Stimulated activated CD8-positive, alpha-beta memory T cell treated with anti-CD3 and anti-CD28 coated beads, Interleukin-15, amount 100 ng/mL, for 4 hours (primary cell): ENCODE data around the gene CCDC102B.
"Not testable (repeated sequence)": the region's sequence is repeated elsewhere in the genome, so short reads cannot be mapped to it uniquely, and the experiment has no call there.

Experiments
- DNase-seq, 2 donors: peaks; one replicate each; pipeline ENCODE4 v3.0.0-alpha.2; 2020; ENCODE audit warnings: low read depth in 2 of 2

CCDC102B gene

DNA sequence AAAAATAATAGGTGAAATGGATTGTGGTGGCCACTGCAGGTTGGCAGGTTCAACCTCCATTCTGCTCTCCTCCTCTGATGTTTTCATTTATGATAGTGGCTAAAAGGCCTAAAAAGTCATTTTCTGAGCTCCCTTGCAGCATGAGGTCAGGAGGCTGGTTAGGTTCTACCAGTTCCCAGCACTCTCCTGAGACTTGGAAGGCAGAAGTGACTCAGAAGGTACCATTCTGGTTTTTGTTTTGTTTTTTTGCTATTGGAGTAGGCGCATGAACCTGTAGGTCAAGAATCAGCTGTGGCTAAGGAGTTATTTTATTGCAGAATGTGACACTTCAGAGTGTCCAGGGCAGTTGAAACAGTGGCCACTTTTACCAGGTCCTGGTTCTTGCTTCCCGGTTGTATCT, 181.9 kb downstream of the CCDC102B start:
- DNase-seq: no peak

DNA sequence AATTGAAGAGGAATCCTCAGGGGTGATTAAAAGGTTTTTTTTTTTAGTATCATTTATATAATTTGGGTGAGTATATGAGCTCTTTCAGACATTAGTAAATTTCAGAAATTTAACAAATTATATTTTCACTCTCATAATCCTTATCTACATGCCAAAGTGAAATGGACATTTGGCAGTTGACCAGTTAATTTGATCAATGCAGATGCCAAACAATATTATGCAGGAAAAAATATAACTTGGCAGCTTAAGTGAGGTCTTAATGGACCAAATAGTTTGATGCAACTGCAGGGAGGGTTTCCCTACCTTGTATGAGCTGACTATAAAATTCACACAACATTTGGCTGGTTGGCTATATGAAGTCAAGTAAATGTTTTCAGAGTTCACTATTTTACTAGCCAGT, 185.2 kb downstream of the CCDC102B start:
- DNase-seq: no peak

DNA sequence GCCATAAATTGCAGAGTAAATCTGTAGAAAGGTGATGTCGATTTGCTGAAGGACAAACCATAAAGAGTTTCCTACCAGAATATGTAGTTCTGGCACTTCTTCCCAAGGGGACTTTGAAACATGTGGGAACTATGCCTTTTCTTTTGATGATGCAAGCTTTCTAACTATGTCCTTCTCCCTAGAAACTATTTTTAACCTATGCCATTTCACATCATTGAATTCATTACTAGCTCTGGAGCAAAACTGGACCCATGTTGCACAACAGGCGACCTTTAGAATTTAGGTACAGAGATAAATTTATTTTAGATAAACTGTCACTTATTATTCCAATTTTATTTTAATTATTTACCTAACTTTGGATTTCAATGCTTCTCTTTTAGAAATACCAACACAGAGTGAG, 186.5 kb downstream of the CCDC102B start:
- no peak for DNase-seq

DNA sequence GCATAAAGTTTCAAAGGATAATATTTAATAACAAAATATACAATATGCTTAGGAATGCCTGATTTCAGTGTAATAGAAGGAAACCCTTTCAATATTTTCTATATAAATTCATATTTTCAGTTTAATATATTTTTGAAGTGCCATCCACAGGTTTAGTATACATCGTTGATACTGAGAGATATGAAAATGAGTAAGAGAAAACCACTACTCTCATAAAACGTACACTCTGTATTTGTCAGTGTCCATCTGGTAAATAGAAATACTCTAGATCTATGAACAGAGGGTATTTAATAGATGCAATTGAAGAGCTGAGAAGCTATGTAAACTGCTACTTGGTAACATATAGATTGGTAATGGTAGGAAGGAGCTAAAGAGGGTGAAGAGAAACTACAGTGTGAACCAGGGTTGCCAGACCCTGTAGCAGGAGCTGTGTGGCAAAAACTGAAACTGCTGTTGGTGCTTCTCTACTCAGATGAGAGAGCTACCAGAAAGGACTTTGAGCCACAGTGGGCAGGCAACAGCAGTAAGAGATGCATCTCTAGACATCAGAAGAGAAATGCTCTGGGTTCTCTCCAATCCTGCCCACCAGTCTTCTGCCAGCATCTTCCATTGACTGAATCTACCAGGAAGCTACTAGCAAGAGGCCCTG, 187.4 kb downstream of the CCDC102B start:
- no peak for DNase-seq

DNA sequence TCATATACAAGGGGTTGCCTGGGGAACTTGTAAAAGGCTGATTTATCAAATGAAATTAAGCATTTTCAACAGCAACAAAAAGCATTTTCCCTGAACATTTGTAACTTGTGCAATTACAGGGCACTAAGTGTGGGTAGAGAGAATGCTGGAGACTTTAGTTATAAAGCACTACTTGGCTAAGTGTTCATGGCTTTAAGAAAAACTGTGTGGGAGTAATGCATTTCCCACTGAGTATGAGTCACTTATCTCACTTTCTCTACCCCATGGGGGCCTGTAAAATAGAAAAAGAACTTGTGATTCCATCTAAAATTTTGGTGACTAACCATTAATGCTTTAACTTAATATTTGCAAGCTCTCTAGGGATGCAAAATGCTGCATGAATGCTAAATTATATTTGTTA, 193.4 kb downstream of the CCDC102B start:
- no peak for DNase-seq

DNA sequence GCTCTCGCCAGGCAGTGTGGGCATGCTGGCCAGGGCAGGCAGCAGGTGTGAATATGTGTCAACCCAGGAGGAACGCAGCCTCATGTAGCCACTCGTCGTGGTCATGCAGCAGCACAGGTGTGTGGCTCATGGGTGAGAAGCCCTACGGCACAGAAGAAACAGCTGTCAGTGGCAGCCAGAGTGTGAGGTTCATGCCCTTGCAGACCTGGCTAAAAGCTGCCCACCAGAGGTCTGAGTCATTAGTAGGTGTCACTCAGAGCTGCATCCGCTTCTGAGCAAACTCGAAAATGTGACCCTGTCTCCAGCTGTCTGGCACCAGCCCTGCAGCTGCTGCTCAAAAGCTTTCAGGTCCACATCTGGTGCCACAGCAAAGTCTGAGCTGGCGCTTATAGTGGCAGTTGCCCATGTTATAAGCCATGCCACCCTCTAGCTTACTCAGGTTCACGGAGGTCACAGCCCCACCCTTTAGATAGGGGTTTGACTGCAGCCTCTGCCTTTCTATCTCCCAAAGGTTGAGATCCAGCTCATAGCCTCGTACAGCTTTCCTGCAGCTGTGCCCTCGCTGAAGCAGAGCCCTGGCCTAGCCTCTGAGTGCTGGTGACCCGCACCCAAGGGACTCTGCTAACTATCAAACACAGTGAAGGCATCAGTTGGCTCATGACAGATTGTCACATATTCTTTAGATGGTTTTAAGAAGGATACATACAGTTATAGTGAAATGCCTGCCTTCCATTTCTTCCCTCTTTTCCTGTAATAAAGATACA, 195.0 kb downstream of the CCDC102B start:
- DNase-seq: no peak

DNA sequence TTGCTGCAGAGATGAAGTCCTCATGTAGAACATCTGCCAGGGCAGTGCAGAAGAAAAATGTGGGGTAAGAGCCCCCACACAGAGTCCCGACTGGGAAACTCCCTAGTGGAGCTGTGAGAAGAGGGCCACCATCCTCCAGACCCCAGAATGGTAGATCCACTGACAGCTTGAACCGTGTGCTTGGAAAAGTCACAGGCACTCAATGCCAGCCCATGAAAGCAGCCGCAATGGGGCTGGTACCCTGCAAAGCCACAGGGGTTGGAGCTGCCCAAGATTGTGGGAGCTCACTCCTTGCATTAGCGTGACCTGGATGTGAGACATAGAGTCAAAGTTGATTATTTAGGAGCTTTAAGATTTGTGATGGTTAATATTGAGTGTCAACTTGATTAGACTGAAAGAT, 197.8 kb downstream of the CCDC102B start:
- no peak for DNase-seq

DNA sequence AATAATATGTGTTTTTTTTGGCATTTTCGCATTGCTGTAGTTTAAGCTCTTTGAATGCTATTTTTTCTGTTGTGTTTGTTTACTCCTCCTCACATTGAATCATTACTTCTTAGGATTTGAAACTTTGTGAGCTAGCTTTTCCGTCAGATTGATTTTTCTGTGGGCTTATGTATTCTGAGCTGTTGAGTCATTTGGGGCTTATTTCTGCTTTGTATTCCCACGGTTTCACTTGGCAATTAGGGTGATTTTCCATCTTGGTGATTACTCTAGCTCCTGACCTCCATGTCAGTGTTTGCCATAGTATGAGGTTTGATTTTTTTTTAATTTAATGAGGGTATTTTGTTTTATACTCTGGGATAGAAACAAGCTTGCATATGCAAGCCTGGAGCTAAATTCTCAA, 200.0 kb downstream of the CCDC102B start:
- DNase-seq: no peak

DNA sequence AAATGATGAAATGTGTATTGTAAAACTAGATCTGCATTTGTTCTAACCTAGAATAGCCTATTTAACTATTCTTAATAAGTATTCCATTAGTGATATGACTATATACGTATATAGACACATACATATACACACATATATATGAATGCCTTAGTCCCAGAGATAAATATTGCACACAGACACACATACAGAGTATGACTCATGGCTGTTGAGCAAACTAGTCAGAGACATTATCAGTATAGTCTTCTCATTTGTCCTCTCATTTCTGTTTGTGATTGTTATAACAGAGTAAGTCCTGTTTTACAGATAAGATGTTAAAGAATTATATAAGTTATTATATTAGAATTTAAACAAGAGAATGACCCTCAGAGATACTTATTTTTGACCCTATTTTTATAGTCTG, 202.5 kb downstream of the CCDC102B start:
- DNase-seq: no peak

DNA sequence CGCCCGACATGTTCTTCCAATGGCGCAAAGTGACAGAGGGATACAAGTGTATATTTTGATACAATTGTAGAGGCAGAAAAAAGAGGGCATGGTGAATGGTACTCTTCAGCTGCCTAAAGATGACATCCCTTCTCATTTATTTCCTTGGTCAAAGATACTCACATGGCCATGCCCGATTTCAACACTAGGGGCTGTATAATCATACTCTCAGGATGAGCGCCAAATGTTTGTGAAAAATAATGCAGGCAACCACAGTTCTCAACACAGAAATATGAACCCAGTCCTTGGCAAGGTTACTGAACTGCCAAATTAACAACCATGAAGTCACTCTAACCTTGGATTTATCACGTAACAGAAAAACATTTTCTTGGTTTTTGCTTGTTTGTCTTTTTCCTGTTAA, 204.4 kb downstream of the CCDC102B start:
- no peak for DNase-seq

DNA sequence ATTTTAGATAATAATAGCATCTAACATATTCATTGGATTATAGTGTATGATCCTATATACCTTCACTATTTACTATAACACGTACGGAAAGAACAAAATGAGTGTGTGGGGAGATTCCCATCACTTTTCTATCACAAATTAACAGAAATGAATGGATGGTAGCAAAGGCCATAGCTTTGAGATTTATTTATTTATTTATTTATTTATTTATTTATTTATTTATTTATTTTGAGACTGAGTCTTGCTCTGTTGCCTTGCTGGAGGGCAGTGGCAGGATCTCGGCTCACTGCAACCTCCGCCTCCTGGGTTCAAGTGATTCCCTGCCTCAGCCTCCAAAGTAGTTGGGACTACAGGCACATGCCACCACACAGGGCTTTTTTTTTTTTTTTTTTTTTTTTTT, 208.3 kb downstream of the CCDC102B start:
- DNase-seq: not testable (repeated sequence)

DNA sequence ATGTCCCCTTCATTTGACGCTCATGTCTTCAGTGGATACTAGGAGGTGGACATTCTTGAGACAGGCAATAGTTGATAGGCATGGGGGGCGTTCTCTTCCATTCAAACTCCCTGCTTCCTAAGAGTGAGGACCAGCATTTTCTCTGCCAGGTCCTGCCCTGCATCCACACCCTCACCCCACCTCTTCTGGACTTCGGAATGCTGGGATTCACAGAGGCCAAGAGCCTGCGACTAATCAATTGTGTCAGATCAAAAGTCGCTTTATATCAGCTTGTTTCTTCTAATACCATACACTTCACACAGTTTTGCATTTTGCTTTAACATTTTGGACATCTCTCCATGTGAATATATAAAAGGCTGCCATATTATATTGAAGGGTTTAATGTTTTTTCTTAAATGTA, 210.7 kb downstream of the CCDC102B start:
- DNase-seq: no peak

DNA sequence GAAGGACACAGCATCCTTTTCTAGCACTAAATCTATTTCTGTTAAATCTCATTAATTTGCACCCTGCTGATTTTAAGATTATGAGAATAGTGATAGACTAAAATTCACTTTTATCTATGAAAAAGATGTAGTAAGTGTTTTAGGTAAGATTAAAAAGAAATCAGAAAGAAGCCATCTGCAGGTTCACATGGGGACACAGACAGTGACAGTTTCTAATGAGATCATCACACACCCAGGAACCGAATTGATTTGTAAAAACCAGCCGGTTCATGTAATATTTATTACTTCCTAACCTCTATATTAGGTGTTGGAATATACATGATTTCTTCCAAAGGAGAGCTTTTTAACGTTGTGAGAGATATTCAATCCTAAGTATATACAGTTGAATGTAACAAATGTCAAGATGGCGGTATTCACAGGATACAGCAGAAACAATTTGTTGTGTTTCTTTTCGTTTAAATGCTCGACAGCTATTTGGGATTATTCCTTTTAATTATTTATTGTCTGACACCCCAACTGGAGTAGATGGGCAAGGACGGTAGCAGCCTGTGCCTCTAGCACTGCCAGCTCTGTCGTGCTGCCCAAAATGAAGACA, 223.4 kb downstream of the CCDC102B start:
- no peak for DNase-seq

DNA sequence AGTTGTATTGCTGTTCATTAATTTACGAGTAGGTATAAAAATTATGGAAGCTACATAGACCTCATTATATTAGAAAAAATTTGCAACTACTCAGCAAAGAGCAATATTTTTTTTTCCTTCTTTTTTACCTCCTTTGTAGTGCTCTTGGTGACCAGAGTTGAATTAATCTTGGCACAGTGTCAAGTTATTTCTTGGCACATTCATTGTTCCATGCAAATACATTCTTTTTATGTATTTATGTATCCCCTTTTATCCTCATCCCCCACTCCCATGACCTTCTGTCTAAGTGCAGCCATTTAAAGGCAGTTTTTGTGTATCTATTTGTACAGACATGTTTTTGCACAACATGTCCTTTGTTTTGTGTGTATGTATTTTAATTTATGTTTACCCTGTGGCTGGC, 224.5 kb downstream of the CCDC102B start:
- no peak for DNase-seq

DNA sequence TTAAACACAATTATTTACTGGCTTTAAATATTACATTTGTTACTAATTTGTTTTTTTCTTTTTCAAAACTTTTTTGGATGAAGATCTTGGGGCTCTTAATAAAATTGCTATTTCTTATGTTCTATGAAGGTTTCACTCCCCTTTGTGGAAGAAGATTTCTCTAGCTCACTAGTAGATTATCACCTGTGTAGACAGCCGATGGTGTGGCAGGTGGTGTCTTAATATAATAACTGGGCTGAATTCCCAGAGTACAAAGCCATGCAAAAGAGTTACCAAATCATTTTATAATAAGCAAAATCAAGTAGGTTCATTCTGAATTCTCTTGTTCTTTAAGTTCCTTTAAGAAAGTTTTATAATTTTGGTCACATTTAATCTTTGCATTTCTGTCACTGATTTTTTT, 233.7 kb downstream of the CCDC102B start:
- no peak for DNase-seq

DNA sequence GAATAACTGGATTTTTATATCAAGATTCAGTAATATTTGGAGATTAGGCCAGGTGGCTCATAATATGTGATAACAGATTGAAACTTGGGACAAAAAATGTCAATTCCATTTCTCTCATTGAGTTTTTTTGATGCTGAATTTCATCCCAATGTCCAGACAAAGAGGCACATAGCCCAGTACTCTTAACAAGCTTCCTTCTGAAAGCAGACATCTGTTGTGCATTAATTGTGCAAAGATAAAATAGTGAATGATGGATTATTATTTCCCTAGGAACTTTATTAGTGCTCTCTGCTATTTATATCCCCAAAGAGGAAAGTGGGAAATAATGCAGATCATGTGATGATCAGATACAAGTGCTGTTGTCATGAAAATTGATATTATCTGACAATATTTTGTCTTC, 234.1 kb downstream of the CCDC102B start:
- DNase-seq: no peak

DNA sequence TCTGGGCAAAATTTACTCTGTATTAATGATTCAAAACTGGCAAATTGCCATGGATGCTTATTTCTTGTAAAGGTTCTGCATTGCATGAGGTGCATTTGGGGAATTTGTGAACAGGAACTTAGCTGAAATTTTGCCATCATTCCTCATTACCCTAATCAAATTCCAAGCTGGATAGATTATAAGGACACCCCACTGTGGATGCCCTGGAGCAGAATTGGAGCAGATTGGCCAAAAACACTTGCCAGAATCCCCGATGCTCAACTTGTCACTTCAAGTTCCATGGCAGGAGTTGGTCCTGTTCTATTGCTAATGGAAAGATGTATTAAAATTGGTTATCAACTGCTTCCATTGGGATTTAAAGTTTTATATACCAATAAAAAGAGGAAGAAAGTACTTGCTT, 237.9 kb downstream of the CCDC102B start:
- DNase-seq: no peak

DNA sequence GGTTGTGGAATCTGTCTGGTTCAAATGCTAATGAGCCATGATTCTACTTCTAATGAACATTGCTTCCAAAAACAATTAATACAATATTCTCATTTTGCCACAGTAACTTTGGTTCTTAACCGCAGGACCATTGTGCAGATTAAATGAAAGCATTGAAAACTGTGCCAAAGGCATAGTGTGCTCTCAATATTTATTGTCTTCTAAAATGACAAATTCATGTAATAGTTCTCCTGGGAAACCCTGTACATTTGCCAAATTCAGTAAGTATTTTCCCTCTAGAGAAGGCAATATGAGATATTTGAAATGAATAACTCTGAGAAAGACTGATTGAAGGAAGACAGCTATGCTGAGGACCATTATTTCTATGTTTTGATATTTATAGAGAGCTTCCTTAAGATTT, 246.3 kb downstream of the CCDC102B start:
- no peak for DNase-seq

DNA sequence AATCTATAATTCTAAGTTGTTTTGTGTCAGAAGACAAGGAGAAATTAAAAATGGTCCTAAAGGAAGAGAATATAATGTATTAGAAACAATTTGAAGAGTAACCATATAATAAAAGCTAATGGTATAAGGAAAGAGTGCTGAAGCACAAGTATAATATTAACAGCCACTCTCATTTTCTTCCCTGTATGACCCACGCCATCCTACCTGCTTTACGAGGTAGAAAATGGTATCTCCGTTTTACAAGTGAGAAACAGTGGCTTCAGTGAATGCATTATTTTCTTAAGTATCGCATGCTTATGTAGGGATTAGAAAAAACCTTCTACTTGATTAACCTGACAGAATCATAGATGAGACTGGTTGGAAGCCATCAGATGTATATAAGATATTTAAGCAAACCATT, 266.2 kb downstream of the CCDC102B start:
- no peak for DNase-seq

DNA sequence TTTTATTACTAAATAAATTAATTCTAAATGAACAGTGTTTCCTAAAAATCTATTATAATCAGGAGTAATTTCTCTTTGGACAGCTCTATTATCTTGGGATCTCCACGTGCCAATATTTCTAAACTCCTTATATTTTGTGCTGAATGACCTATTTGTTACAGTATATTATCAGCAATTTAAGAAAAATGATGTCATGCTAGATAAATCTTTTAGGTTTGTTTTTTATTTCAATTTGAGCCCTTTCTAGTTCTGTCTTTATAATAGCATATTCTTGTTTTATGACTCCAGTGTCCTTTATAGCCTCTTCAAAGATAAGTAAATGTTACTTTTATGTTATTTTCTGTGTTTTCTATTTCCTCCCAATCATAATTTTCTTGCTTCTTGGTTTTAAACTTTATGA, 269.2 kb downstream of the CCDC102B start:
- DNase-seq: no peak

DNA sequence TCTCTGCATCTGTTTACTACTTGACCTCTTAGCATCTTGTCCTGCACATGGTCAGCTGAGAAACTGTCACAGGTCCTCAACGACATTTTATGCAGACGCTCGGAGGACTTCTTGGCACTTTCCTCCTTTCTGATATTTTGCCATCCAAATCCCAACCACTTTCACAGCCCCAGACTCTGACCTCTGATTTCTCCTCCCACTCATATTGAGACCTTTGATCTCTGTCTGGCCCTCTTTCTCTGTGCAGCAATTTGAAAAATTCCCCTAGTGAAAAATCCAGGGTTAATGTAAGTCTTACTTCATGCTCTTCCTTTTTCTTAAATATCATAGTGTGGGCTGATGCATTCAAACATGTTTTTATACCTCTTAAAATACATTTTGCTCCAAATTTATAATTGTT, 273.8 kb downstream of the CCDC102B start:
- no peak for DNase-seq

DNA sequence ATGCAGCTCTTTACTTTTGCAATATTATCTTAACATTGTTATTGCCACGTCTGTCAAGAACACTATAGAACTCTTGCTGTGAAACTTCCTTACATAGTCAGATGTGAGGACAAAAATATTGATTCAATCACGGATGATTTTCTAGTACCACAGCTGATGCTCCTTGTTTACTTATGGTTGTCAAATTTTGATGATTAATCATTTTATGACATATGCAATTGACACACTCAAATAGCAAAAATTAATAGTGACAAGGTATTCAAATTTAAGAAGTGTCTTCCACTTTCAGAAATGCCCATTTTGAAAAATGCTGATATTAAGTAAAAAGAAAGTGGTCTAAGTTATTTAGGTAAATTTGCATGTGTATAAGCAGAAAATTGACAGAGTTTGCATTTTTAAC, 284.0 kb downstream of the CCDC102B start:
- no peak for DNase-seq

DNA sequence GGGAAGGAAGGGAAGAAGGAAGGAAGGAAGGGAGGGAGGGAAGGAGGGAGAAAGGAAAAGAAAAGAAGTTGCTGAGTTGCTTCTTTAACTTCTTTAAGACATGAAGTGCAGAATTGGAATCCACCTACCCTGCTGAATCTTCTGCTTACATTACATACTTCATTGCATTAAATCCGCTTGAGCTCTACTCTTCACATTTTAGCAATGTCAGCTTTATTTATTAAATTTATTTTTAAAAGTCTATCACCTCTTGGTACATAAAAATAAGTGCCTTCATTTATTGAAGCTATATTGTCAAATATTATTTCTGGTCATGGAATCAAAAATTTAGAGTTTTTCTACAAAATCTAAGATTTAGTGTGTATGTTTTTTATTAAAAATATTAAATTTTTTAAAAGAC, 284.6 kb downstream of the CCDC102B start:
- no peak for DNase-seq
